ENCODE measurements around the gene TMEM106B.

Gene TMEM106B

GRCh38 chr7:12289996-12290395 is 78.9 kb downstream of the TMEM106B start:
- Histone ChIP-seq H3K9me3 (replicated peaks in 1 of 2; ENCODE audit: control insufficient read depth in 2 of 2, insufficient read depth in 1 of 2, low read depth in 1 of 2, low read length in 2 of 2) (peaks cover 5 to 7% of the 10 kb centered on the region in 2 donors), H3K18ac (ENCODE audit: low read length) (no peak overlapping the region), H3K27me3 (ENCODE audit: control insufficient read depth in 3 of 3, insufficient read depth in 3 of 3, low read depth in 1 of 3, low read length in 3 of 3) (no peaks in the 10 kb centered on the region), H3K36me3 (replicated peaks in 1 of 2; ENCODE audit: control insufficient read depth in 2 of 2, insufficient read depth in 2 of 2, low read length in 2 of 2) (no peaks in the 10 kb centered on the region), H3K27ac (replicated peaks; ENCODE audit: low read length) (no peak overlapping the region), H3K14ac (ENCODE audit: low read length) (no peak overlapping the region), H4K8ac (ENCODE audit: low read depth, low read length) (no peak overlapping the region), H3K4me3 (ENCODE audit: low read length in 2 of 2) (no peak overlapping the region), H4K91ac (ENCODE audit: low read depth, low read length, poor library complexity) (no peak overlapping the region), H3K4me1 (ENCODE audit: control insufficient read depth in 2 of 2, insufficient read depth in 1 of 2, low read depth in 1 of 2, low read length in 2 of 2) (no peaks in the 10 kb centered on the region), H3K23ac (ENCODE audit: low read depth, low read length, poor library complexity) (no peak overlapping the region), H2BK15ac (ENCODE audit: low read length) (no peak overlapping the region), H3K4ac (ENCODE audit: low read length) (no peak overlapping the region), H3K9ac (ENCODE audit: low read depth, low read length, poor library complexity) (no peak overlapping the region), H3K79me1 (ENCODE audit: low read depth, low read length) (no peaks in the 10 kb centered on the region), H2BK12ac (ENCODE audit: low read length) (no peak overlapping the region), H2AFZ (ENCODE audit: low read length) (no peak overlapping the region), H2BK5ac (ENCODE audit: low read length) (no peak overlapping the region), H2AK5ac (ENCODE audit: low read depth, low read length) (no peak overlapping the region), H2BK120ac (ENCODE audit: low read depth, low read length) (no peak overlapping the region), H3K4me2 (ENCODE audit: insufficient read depth, low read length, poor library complexity, severe bottlenecking) (no peak overlapping the region)
- DNase-seq (ENCODE audit: low spot score), result no peak
- no CpG with 5 or more reads among the region's 6 CpGs for WGBS, 2 donors (ENCODE audit: extremely low coverage in 2 of 2, insufficient read length in 2 of 2, insufficient replicate concordance in 1 of 2)

GRCh38 chr7:12290761-12291160 is 79.7 kb downstream of the TMEM106B start:
- H3K4me3 ChIP-seq (ENCODE audit: low read length in 2 of 2), result no peak overlapping the region
- H4K91ac ChIP-seq (ENCODE audit: low read depth, low read length, poor library complexity), result no peak overlapping the region
- no peak for DNase-seq (ENCODE audit: low spot score)
- no peak overlapping the region for H2AK5ac ChIP-seq (ENCODE audit: low read depth, low read length)
- no peaks in the 10 kb centered on the region for H3K36me3 ChIP-seq (replicated peaks in 1 of 2; ENCODE audit: control insufficient read depth in 2 of 2, insufficient read depth in 2 of 2, low read length in 2 of 2)
- H3K18ac ChIP-seq (ENCODE audit: low read length), result no peak overlapping the region
- no peak overlapping the region for H2BK12ac ChIP-seq (ENCODE audit: low read length)
- H2AFZ ChIP-seq (ENCODE audit: low read length), result no peak overlapping the region
- no peak overlapping the region for H3K4ac ChIP-seq (ENCODE audit: low read length)
- H2BK120ac ChIP-seq (ENCODE audit: low read depth, low read length), result no peak overlapping the region
- WGBS, 2 donors (ENCODE audit: extremely low coverage in 2 of 2, insufficient read length in 2 of 2, insufficient replicate concordance in 1 of 2), result no CpG with 5 or more reads among the region's 1 CpG
- no peaks in the 10 kb centered on the region for H3K4me1 ChIP-seq (ENCODE audit: control insufficient read depth in 2 of 2, insufficient read depth in 1 of 2, low read depth in 1 of 2, low read length in 2 of 2)
- H3K14ac ChIP-seq (ENCODE audit: low read length), result no peak overlapping the region
- H3K4me2 ChIP-seq (ENCODE audit: insufficient read depth, low read length, poor library complexity, severe bottlenecking), result no peak overlapping the region
- peaks cover 5 to 7% of the 10 kb centered on the region in 2 donors for H3K9me3 ChIP-seq (replicated peaks in 1 of 2; ENCODE audit: control insufficient read depth in 2 of 2, insufficient read depth in 1 of 2, low read depth in 1 of 2, low read length in 2 of 2)
- no peaks in the 10 kb centered on the region for H3K27me3 ChIP-seq (ENCODE audit: control insufficient read depth in 3 of 3, insufficient read depth in 3 of 3, low read depth in 1 of 3, low read length in 3 of 3)
- H3K79me1 ChIP-seq (ENCODE audit: low read depth, low read length), result no peaks in the 10 kb centered on the region
- H4K8ac ChIP-seq (ENCODE audit: low read depth, low read length), result no peak overlapping the region
- H3K9ac ChIP-seq (ENCODE audit: low read depth, low read length, poor library complexity), result no peak overlapping the region
- no peak overlapping the region for H3K27ac ChIP-seq (replicated peaks; ENCODE audit: low read length)
- H2BK15ac ChIP-seq (ENCODE audit: low read length), result no peak overlapping the region
- H3K23ac ChIP-seq (ENCODE audit: low read depth, low read length, poor library complexity), result no peak overlapping the region
- no peak overlapping the region for H2BK5ac ChIP-seq (ENCODE audit: low read length)

GRCh38 chr7:12291870-12292269 is 80.8 kb downstream of the TMEM106B start:
- no peak overlapping the region for H3K27ac ChIP-seq (replicated peaks; ENCODE audit: low read length)
- peaks cover 7 to 8% of the 10 kb centered on the region in 2 donors for H3K9me3 ChIP-seq (replicated peaks in 1 of 2; ENCODE audit: control insufficient read depth in 2 of 2, insufficient read depth in 1 of 2, low read depth in 1 of 2, low read length in 2 of 2)
- H3K18ac ChIP-seq (ENCODE audit: low read length), result no peak overlapping the region
- H3K79me1 ChIP-seq (ENCODE audit: low read depth, low read length), result no peaks in the 10 kb centered on the region
- no peak overlapping the region for H3K4me3 ChIP-seq (ENCODE audit: low read length in 2 of 2)
- no peak overlapping the region for H3K9ac ChIP-seq (ENCODE audit: low read depth, low read length, poor library complexity)
- no peak overlapping the region for H2BK5ac ChIP-seq (ENCODE audit: low read length)
- H3K4me2 ChIP-seq (ENCODE audit: insufficient read depth, low read length, poor library complexity, severe bottlenecking), result no peak overlapping the region
- H2AK5ac ChIP-seq (ENCODE audit: low read depth, low read length), result no peak overlapping the region
- H3K36me3 ChIP-seq (replicated peaks in 1 of 2; ENCODE audit: control insufficient read depth in 2 of 2, insufficient read depth in 2 of 2, low read length in 2 of 2), result no peaks in the 10 kb centered on the region
- H2BK15ac ChIP-seq (ENCODE audit: low read length), result no peak overlapping the region
- H2BK120ac ChIP-seq (ENCODE audit: low read depth, low read length), result no peak overlapping the region
- no peak overlapping the region for H4K91ac ChIP-seq (ENCODE audit: low read depth, low read length, poor library complexity)
- no peak overlapping the region for H3K14ac ChIP-seq (ENCODE audit: low read length)
- no CpG with 5 or more reads among the region's 1 CpG for WGBS, 2 donors (ENCODE audit: extremely low coverage in 2 of 2, insufficient read length in 2 of 2, insufficient replicate concordance in 1 of 2)
- H3K4me1 ChIP-seq (ENCODE audit: control insufficient read depth in 2 of 2, insufficient read depth in 1 of 2, low read depth in 1 of 2, low read length in 2 of 2), result no peaks in the 10 kb centered on the region
- H3K23ac ChIP-seq (ENCODE audit: low read depth, low read length, poor library complexity), result no peak overlapping the region
- H2AFZ ChIP-seq (ENCODE audit: low read length), result no peak overlapping the region
- H2BK12ac ChIP-seq (ENCODE audit: low read length), result no peak overlapping the region
- no peak overlapping the region for H4K8ac ChIP-seq (ENCODE audit: low read depth, low read length)
- DNase-seq (ENCODE audit: low spot score), result no peak
- H3K27me3 ChIP-seq (ENCODE audit: control insufficient read depth in 3 of 3, insufficient read depth in 3 of 3, low read depth in 1 of 3, low read length in 3 of 3), result no peaks in the 10 kb centered on the region
- H3K4ac ChIP-seq (ENCODE audit: low read length), result no peak overlapping the region
